NCI-H748 (cell line): Measurements from ENCODE around the gene ITFG2.
"Not testable (repeated sequence)": the region's sequence is repeated elsewhere in the genome, so short reads cannot be mapped to it uniquely, and the experiment has no call there.

Source experiments
- DNase-seq: peaks from one replicate; lab custom pipeline; 2025; ENCODE audit not compliant: unreplicated experiment; lab: John Stamatoyannopoulos, UW

The ITFG2 gene

GRCh38 chr12:2812290-2813213, at the start of gene ITFG2:
Gene ITFG2, plus strand, starts transcription at chr12:2812668. Its CDS starts 93 bp downstream, at chr12:2812761.
- DNase-seq = peak; percentile 97

GRCh38 chr12:2764398-2764797, 48.1 kb upstream of the ITFG2 start:
- DNase-seq = no peak

- no peak for DNase-seq
Measured at GRCh38 chr12:2765052-2765451, 47.4 kb upstream of the ITFG2 start.

GRCh38 chr12:2765608-2766007, 46.9 kb upstream of the ITFG2 start:
- DNase-seq = no peak

GRCh38 chr12:2768224-2768961, 44.1 kb upstream of the ITFG2 start:
- no peak for DNase-seq

GRCh38 chr12:2769866-2770533, 42.5 kb upstream of the ITFG2 start:
- DNase-seq = no peak

- DNase-seq = not testable (repeated sequence)
Measured at GRCh38 chr12:2770544-2770943, 41.9 kb upstream of the ITFG2 start.

- no peak for DNase-seq
Measured at GRCh38 chr12:2772370-2772769, 40.1 kb upstream of the ITFG2 start.

- no peak for DNase-seq
Measured at GRCh38 chr12:2773199-2773875, 39.1 kb upstream of the ITFG2 start.

- no peak for DNase-seq
Measured at GRCh38 chr12:2775431-2775830, 37.0 kb upstream of the ITFG2 start.

- no peak for DNase-seq
Measured at GRCh38 chr12:2776129-2776806, 36.2 kb upstream of the ITFG2 start.

GRCh38 chr12:2779281-2779680, 33.2 kb upstream of the ITFG2 start:
- DNase-seq = no peak

GRCh38 chr12:2783936-2784600, 28.4 kb upstream of the ITFG2 start:
- DNase-seq = peak; percentile 60

- peak; percentile 50 for DNase-seq
Measured at GRCh38 chr12:2785017-2785416, 27.5 kb upstream of the ITFG2 start.

- DNase-seq = no peak
Measured at GRCh38 chr12:2791089-2791488, 21.4 kb upstream of the ITFG2 start.

GRCh38 chr12:2792671-2793500, 19.6 kb upstream of the ITFG2 start:
- no peak for DNase-seq

GRCh38 chr12:2793561-2793960, 18.9 kb upstream of the ITFG2 start:
- no peak for DNase-seq

GRCh38 chr12:2794191-2794735, 18.2 kb upstream of the ITFG2 start:
- DNase-seq = peak; percentile 73
